Measurements from ENCODE around the gene DFFB.

DFFB gene

DNA sequence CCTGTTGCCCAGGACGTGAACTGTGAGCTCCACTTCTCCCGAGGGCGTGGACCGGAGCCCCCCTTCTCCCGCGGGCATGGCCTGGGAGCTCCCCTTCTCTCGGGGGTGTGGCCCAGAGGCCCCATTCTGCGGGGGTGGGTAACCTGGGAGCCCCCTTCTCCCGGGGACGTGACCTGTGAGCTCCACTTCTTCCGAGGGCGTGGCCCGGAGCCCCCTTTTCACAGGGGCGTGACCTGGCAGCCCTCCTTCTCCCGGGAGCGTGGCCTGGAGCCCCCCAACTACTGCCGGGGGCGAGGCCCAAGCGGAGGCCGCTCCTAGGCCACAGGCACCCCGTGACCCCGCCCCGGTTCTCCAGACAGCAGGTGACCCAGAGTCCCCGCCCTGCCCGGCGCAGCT lies 42.5 kb downstream of the DFFB start:
- no peak for TF ChIP-seq CTCF (conservative IDR thresholded peaks at IDR 0.05; ENCODE audit: low read depth, low read length)
- H3K4me3 ChIP-seq (ENCODE audit: low read length): peak overlapping the region; percentile 85
- DNase-seq (ENCODE audit: low read depth): no peak

- peak; percentile 96 for DNase-seq (ENCODE audit: low read depth)
- no peak for TF ChIP-seq CTCF (conservative IDR thresholded peaks at IDR 0.05; ENCODE audit: low read depth, low read length)
- H3K4me3 ChIP-seq (ENCODE audit: low read length): peak within 1 kb of the TSS; percentile 85
Observed at GRCh38 chr1:3900150-3900968, 43.1 kb downstream of the DFFB start, which contains the start of gene C1orf174. Gene C1orf174, minus strand, starts transcription at chr1:3900272. Its CDS starts 86 bp downstream, at chr1:3900186.

- peak; percentile 78 for DNase-seq (ENCODE audit: low read depth)
- peak overlapping the region; percentile 85 for H3K4me3 ChIP-seq (ENCODE audit: low read length)
- no peak for TF ChIP-seq CTCF (conservative IDR thresholded peaks at IDR 0.05; ENCODE audit: low read depth, low read length)
Observed at GRCh38 chr1:3900969-3901529, 43.8 kb downstream of the DFFB start.

DNA sequence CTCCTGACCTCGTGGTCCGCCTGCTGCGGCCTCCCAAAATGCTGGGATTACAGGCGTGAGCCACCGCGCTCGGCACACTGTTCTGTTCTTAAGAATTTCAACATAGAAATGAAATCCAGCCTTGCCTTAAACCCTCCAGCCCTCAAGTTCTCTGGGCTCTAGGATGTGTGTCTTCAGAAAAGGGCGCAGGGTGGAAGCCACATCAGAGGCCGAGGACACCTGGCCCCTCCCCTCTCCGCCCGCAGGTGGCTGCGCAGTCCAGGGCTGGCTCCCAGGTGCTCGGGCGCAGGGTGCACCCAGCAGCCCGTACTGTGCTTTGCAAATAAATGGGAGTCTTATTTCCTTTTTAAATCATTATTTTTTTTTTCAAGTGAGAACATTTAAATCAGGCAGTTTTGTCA lies 44.8 kb downstream of the DFFB start:
- DNase-seq (ENCODE audit: low read depth): no peak
- no peak overlapping the region for H3K4me3 ChIP-seq (ENCODE audit: low read length)
- TF ChIP-seq CTCF (conservative IDR thresholded peaks at IDR 0.05; ENCODE audit: low read depth, low read length): no peak

GRCh38 chr1:3902571-3903091 lies 45.4 kb downstream of the DFFB start:
- TF ChIP-seq CTCF (conservative IDR thresholded peaks at IDR 0.05; ENCODE audit: low read depth, low read length): no peak
- no peak for DNase-seq (ENCODE audit: low read depth)
- H3K4me3 ChIP-seq (ENCODE audit: low read length): no peak overlapping the region

DNA sequence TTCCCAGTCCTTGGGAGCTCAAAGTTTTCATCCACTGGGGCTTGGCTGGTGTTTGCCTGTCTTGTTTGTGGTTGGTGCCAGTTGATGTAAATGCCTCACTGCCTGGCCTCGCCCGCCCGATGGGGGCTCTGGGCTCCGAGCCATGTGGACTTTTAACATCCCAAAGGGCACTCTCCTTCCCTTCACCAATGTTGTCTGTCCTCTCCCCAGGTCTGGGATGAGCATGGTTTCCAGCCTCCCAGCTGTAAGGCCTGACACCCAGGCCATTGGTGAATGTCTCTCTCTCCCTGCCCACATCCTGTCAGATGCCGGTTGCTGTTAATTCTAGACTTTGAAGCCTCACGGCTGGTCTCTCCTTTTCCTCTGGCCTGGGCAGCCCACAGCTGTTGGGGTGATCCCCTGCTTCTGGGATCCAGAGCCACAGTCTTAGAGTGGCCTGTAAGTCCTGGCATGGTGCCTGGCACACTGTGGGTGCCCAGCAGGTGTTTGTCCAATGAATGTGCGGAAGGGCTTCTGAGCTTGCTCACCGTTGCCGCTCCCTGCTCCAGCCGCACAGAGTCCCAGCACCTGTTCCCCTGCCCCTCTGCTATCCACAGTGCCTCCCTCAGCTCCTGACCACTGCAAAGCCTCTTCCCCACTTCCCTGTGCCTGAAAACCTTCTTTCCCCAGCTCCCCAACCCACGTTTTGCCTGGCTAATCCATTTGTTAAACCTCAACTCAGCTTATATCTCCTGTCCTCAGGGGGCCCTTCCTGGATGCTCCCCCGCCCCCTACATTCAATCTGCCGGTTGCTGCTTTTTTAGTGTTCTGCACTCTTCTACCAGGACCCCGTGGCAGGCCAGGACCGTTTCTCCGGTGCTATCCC lies 46.1 kb downstream of the DFFB start:
- no peak for TF ChIP-seq CTCF (conservative IDR thresholded peaks at IDR 0.05; ENCODE audit: low read depth, low read length)
- no peak for DNase-seq (ENCODE audit: low read depth)
- H3K4me3 ChIP-seq (ENCODE audit: low read length): no peak overlapping the region

All from retinal pigment epithelial cell (primary cell).